Measurements from ENCODE around the gene ABCD3.

ABCD3 gene

GRCh38 chr1:94384485-94385265 lies 33.5 kb upstream of the ABCD3 start:
- Mint-ChIP-seq H3K4me3 (no peak overlapping the region), H3K27ac (peak overlapping the region; percentile 64 to 95 (median 76)), H3K9me3 (peaks cover 4% of the 10 kb centered on the region), H3K27me3 (ENCODE audit: low read depth) (peaks cover 6% of the 10 kb centered on the region), H3K36me3 (ENCODE audit: low read depth) (no peaks in the 10 kb centered on the region), H3K4me1 (peaks cover 9% of the 10 kb centered on the region)
- TF ChIP-seq, protein P1, sequence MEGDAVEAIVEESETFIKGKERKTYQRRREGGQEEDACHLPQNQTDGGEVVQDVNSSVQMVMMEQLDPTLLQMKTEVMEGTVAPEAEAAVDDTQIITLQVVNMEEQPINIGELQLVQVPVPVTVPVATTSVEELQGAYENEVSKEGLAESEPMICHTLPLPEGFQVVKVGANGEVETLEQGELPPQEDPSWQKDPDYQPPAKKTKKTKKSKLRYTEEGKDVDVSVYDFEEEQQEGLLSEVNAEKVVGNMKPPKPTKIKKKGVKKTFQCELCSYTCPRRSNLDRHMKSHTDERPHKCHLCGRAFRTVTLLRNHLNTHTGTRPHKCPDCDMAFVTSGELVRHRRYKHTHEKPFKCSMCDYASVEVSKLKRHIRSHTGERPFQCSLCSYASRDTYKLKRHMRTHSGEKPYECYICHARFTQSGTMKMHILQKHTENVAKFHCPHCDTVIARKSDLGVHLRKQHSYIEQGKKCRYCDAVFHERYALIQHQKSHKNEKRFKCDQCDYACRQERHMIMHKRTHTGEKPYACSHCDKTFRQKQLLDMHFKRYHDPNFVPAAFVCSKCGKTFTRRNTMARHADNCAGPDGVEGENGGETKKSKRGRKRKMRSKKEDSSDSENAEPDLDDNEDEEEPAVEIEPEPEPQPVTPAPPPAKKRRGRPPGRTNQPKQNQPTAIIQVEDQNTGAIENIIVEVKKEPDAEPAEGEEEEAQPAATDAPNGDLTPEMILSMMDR (IDR thresholded peaks at IDR 0.05; ENCODE audit: unreplicated experiment in 3 of 3) = no peak

DNA sequence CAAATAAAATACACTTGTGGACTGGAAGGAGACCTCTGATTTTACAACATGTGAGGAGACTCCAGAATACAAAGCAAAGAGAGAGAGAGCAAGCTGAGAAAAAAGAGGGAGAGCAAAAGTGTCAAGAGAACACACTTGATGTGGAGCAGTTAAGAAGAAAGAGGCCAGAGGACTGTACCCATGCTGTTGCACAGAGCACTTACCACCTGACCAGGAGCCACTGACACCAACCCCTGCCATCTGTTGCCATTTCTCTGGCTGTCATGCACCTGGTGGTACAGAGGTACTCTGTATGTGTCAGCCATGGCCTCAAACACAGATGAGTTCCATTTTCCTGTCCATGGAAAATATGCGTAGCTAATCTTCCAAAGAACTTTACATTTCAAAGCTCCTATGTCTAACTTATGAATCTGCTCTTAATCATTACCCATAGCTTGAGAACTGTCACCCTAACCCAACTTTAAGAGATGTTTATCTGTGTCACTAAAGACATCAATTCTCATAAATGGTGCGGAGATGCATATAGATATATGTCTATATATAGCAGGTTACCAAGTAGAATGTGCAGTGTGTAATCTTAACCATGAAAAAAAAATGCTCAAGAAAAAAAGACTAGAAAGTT lies 32.8 kb upstream of the ABCD3 start:
- Mint-ChIP-seq H3K4me3 (no peak overlapping the region), H3K36me3 (ENCODE audit: low read depth) (no peaks in the 10 kb centered on the region), H3K27ac (peak overlapping the region; percentile 64 to 95 (median 76)), H3K9me3 (peaks cover 4% of the 10 kb centered on the region), H3K4me1 (peaks cover 9% of the 10 kb centered on the region), H3K27me3 (ENCODE audit: low read depth) (peaks cover 6% of the 10 kb centered on the region)
- TF ChIP-seq, protein P1 (IDR thresholded peaks at IDR 0.05; ENCODE audit: unreplicated experiment in 3 of 3) = no peak

DNA sequence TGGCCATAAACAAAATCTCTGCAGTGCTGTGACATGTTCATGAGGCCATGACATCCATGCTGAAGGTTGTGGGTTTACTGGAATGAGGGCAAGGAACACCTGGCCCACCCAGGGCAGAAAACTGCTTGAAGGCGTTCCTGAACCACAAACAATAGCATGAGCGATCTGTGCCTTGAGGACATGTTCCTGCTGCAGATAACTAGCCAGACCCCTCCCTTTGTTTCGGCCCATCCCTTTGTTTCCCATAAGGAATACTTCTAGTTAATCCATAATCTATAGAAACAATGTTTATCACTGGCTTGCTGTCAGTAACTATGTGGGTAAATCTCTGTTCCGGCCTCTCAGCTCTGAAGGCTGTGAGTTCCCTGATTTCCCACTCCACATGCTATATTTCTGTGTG lies 28.9 kb upstream of the ABCD3 start:
- Mint-ChIP-seq H3K4me1 (peaks cover 9% of the 10 kb centered on the region), H3K27me3 (ENCODE audit: low read depth) (peaks cover 6% of the 10 kb centered on the region), H3K36me3 (ENCODE audit: low read depth) (no peaks in the 10 kb centered on the region), H3K9me3 (peaks cover 10% of the 10 kb centered on the region), H3K27ac (no peak overlapping the region), H3K4me3 (no peak overlapping the region)
- TF ChIP-seq, protein P1 (IDR thresholded peaks at IDR 0.05; ENCODE audit: unreplicated experiment in 3 of 3) = no peak

- TF ChIP-seq, protein P1 (IDR thresholded peaks at IDR 0.05; ENCODE audit: unreplicated experiment in 3 of 3) = no peak
- Mint-ChIP-seq H3K36me3 (ENCODE audit: low read depth) (no peaks in the 10 kb centered on the region), H3K27me3 (ENCODE audit: low read depth) (no peaks in the 10 kb centered on the region), H3K27ac (peak overlapping the region in 1 of 3 experiments; percentile 60), H3K9me3 (peaks cover 6% of the 10 kb centered on the region), H3K4me1 (no peaks in the 10 kb centered on the region), H3K4me3 (no peak overlapping the region)
Measured at GRCh38 chr1:94394247-94394646, 23.9 kb upstream of the ABCD3 start.

DNA sequence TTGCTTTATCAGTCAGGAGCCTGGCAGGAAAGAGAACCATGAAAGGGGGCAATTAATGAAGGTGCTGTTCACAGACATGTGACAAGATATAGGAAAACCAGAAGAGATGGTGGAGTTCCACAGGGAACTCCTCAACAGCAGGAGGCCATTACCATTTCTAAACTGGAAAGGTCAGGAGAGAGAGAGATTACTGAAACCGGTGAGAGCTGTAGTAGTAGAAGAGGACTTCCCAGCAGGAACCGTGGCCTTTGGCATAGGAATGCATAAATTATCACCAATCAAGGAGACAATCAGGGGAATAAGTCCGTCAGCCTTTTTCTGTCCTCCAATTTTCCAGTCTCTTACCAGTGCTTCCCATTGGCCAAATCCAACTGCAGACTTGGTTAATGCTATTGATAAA lies 23.0 kb upstream of the ABCD3 start:
- no peaks in the 10 kb centered on the region for H3K4me1 Mint-ChIP-seq
- no peaks in the 10 kb centered on the region for H3K27me3 Mint-ChIP-seq (ENCODE audit: low read depth)
- no peaks in the 10 kb centered on the region for H3K36me3 Mint-ChIP-seq (ENCODE audit: low read depth)
- H3K4me3 Mint-ChIP-seq = no peak overlapping the region
- H3K27ac Mint-ChIP-seq = peak overlapping the region in 1 of 3 experiments; percentile 60
- peaks cover 6% of the 10 kb centered on the region for H3K9me3 Mint-ChIP-seq
- TF ChIP-seq, protein P1 (IDR thresholded peaks at IDR 0.05; ENCODE audit: unreplicated experiment in 3 of 3) = no peak
